Pancreas (tissue), 10 donors: ENCODE data around the gene MRGPRD. TPM values are rescaled to one million over a fixed set of nuclear protein-coding genes. Genes with fewer than 3 reads are reported as not detected.

ENCODE experiments used
- ATAC-seq, 4 donors: fragments of 200-7000 bp; cut with Tn5 transposase; one replicate each; pipeline versions ENCODE4 v1.8.0 to v1.9.1; 2020; ENCODE audit warnings: mild to moderate bottlenecking in 4 of 4, moderate library complexity in 4 of 4
- DNase-seq, 6 donors: peaks; one replicate each; pipeline ENCODE4 v3.0.0-alpha.2; 2020
- FAIRE-seq: peaks from 2 replicates; lab custom pipeline; 2012; peaks lifted over from hg19 to GRCh38; lab: Jason Lieb, UNC
- H3K27ac ChIP-seq, 4 donors: fragments of 200-600 bp; sonication (generic); 1 replicate in 3 of 4; 2 replicates in 1 of 4; pipeline versions ENCODE4 v1.5.0 to v1.8.0; 2020
- H3K27me3 ChIP-seq, 4 donors: fragments of 200-600 bp; one replicate each; pipeline ENCODE4 v1.8.0; 2021
- H3K36me3 ChIP-seq, 3 donors: fragments of 200-600 bp; sonication (generic) in 1 of 3; one replicate each; pipeline versions ENCODE4 v1.5.0 to v1.8.0; 2020 to 2021
- H3K4me1 ChIP-seq, 3 donors: fragments of 200-600 bp; one replicate each; pipeline ENCODE4 v1.8.0; 2021
- H3K4me3 ChIP-seq, 4 donors: fragments of 200-600 bp; sonication (generic) in 2 of 4; one replicate each; pipeline versions ENCODE4 v1.5.0 to v1.8.0; 2020 to 2021
- H3K9me3 ChIP-seq, 4 donors: fragments of 200-600 bp; one replicate each; pipeline ENCODE4 v1.8.0; 2021
- CTCF ChIP-seq, 4 donors: fragments of 200-600 bp; sonication (generic) in 3 of 4; IDR thresholded peaks; one replicate each; pipeline versions ENCODE4 v1.5.0 to v1.8.0; 2021; ENCODE audit warnings: antibody characterized with exemption in 4 of 4
- WGBS, 2 donors: extraction: QIAGEN DNeasy Blood & Tissue Kit; methylation state at CpG; one replicate each; pipeline ENCODE4 v1.1.7; 2013; 5-methylcytosine and 5-hydroxymethylcytosine counted together
- intact Hi-C, 3 donors: fragments of 100-400 bp; cut with DNase I; formaldehyde crosslinking; loops; one replicate each; pipeline versions ENCODE4 v1.11.1 to v1.14.2; 2022
- polyA plus RNA-seq, 2 donors: library from polyadenylated mRNA; stranded (reverse); fragments of 200-250 nt; gene quantifications; one replicate each; pipeline ENCODE4 v1.2.3, GENCODE V29; 2013
- total RNA-seq, 6 donors: library from RNA; stranded (reverse); fragmentation: NEBNext Ultra II Directional in 4 of 6; extraction: Animal tissue kit (Norgen Biotek cat#: 25700) in 4 of 6; gene quantifications; one replicate each; pipeline versions ENCODE4 v1.2.1 to v1.2.4, GENCODE V29; 2021 to 2023
- donor health status: healthy with polysubstance abuse.
- donor health status: DM: no; HTN: no; CAD: no; lungs with moderate emphysema.
- donor health status: DM: no; HTN: no; CAD: no.
- donor health status: control.
- donor health status: control.
- donor health status: Bipolar disorder and iron deficiency.
- donor health status: DM: yes; HTN: yes; CAD: no.
- donor health status: DM: no; HTN: no; CAD: no.
- donor health status: DM: no; HTN: no; CAD: no.
- donor health status: DM: yes; HTN: yes; CAD: no.

Gene MRGPRD
- total and polyA plus RNA-seq, 8 donors, result not detected

GRCh38 chr11:68982134-68982533 lies 1.3 kb upstream of the MRGPRD start:
- H3K4me3 ChIP-seq, result no peak overlapping the region
- FAIRE-seq (no peak), DNase-seq (no peak), ATAC-seq (no peak)
- H3K4me1 ChIP-seq, result no peaks in the 10 kb centered on the region
- TF ChIP-seq CTCF (IDR thresholded peaks at IDR 0.05), result no peak
- H3K36me3 ChIP-seq, result no peaks in the 10 kb centered on the region
- H3K9me3 ChIP-seq, result no peaks in the 10 kb centered on the region
- no peak overlapping the region for H3K27ac ChIP-seq
- intact Hi-C loops, result no loop called here
- H3K27me3 ChIP-seq, result no peaks in the 10 kb centered on the region
- WGBS, 2 donors, result 68 to 70% methylated on average over 2 of the region's 2 CpGs

- ATAC-seq (no peak), DNase-seq (peak in 2 of 6 donors; percentile 5 to 43), FAIRE-seq (no peak)
- no peak for TF ChIP-seq CTCF (IDR thresholded peaks at IDR 0.05)
- Histone ChIP-seq H3K36me3 (no peaks in the 10 kb centered on the region), H3K27me3 (no peaks in the 10 kb centered on the region), H3K9me3 (no peaks in the 10 kb centered on the region), H3K27ac (no peak overlapping the region), H3K4me3 (no peak overlapping the region), H3K4me1 (no peaks in the 10 kb centered on the region)
- intact Hi-C loops, result no loop called here
- WGBS, 2 donors, result 66 to 73% methylated on average over 32 to 33 of the region's 33 CpGs
These were observed 633 bp downstream of the MRGPRD start for GRCh38 chr11:68979931-68980775.

- Histone ChIP-seq H3K36me3 (no peaks in the 10 kb centered on the region), H3K4me1 (no peaks in the 10 kb centered on the region), H3K27me3 (no peaks in the 10 kb centered on the region), H3K4me3 (no peak overlapping the region), H3K27ac (no peak overlapping the region), H3K9me3 (no peaks in the 10 kb centered on the region)
- no peak for TF ChIP-seq CTCF (IDR thresholded peaks at IDR 0.05)
- no peak for ATAC-seq
- intact Hi-C loops, result no loop called here
- peak in 2 of 6 donors; percentile 10 to 30 for DNase-seq
- no peak for FAIRE-seq
- 44 to 56% methylated on average over 15 of the region's 15 CpGs for WGBS, 2 donors
These were observed 1.7 kb downstream of the MRGPRD start for GRCh38 chr11:68978931-68979594.

GRCh38 chr11:68978626-68978930 lies 2.2 kb downstream of the MRGPRD start:
- no peak for ATAC-seq

More at GRCh38 chr11:68978626-68978930, 2.2 kb downstream of the MRGPRD start:
- DNase-seq (no peak), FAIRE-seq (no peak)
- intact Hi-C loops, result no loop called here
- WGBS, 2 donors, result 63 to 73% methylated on average over 5 of the region's 5 CpGs
- H3K4me3 ChIP-seq, result no peak overlapping the region
- H3K27me3 ChIP-seq, result no peaks in the 10 kb centered on the region
- H3K27ac ChIP-seq, result no peak overlapping the region
- no peaks in the 10 kb centered on the region for H3K36me3 ChIP-seq
- no peaks in the 10 kb centered on the region for H3K9me3 ChIP-seq
- TF ChIP-seq CTCF (IDR thresholded peaks at IDR 0.05), result no peak
- no peaks in the 10 kb centered on the region for H3K4me1 ChIP-seq
